HFFc6 (cell line): Measurements from ENCODE around the gene NECTIN1. TPM values are rescaled to one million over a fixed set of nuclear protein-coding genes. Genes with fewer than 3 reads are reported as not detected.

Experiments
- DNase-seq: peaks from one replicate; pipeline ENCODE4 v3.0.0-alpha.2; 2018
- H3K27ac Mint-ChIP-seq: 2 replicates; pipeline ENCODE4 v1.8.0; 2020; ENCODE audit warnings: mild to moderate bottlenecking, mixed read lengths
- H3K27me3 Mint-ChIP-seq: 2 replicates; pipeline ENCODE4 v1.8.0; 2021; ENCODE audit warnings: mild to moderate bottlenecking, moderate library complexity, mixed read lengths; ENCODE audit not compliant: insufficient read depth
- H3K36me3 Mint-ChIP-seq: 2 replicates; pipeline ENCODE4 v1.8.0; 2021; ENCODE audit warnings: low read depth, mixed read lengths
- H3K4me1 Mint-ChIP-seq: 2 replicates; pipeline ENCODE4 v1.8.0; 2020; ENCODE audit warnings: low read depth, mixed read lengths
- H3K4me3 Mint-ChIP-seq: 2 replicates; pipeline ENCODE4 v1.8.0; 2020; ENCODE audit warnings: mild to moderate bottlenecking, moderate library complexity, mixed read lengths
- H3K9me3 Mint-ChIP-seq: 2 replicates; pipeline ENCODE4 v1.8.0; 2020; ENCODE audit warnings: mild to moderate bottlenecking, mixed read lengths
- CTCF ChIP-seq: fragments of 200-600 bp; sonication (generic); IDR thresholded peaks from 2 replicates; pipeline ENCODE4 v1.5.0; 2021; ENCODE audit warnings: antibody characterized with exemption, mild to moderate bottlenecking
- total RNA-seq, 6 experiments: library from RNA; stranded (reverse); fragmentation: NEBNext Ultra II Directional; extraction: Animal tissue kit (Norgen Biotek cat#: 25700); gene quantifications; 2 replicates in 1 of 6; 3 replicates in 5 of 6; pipeline ENCODE4 v1.2.3, GENCODE V29; 2021

NECTIN1 gene
- total RNA-seq, 6 experiments from 2014 or later: 4.1 to 7.9 (median 6.6) TPM

GRCh38 chr11:119701591-119702549, 27.1 kb downstream of the NECTIN1 start:
- Mint-ChIP-seq H3K27ac (no peak overlapping the region), H3K9me3 (no peaks in the 10 kb centered on the region)
- peak; percentile 30 for DNase-seq

GRCh38 chr11:119700536-119701346, 28.3 kb downstream of the NECTIN1 start:
- Mint-ChIP-seq H3K4me3 (no peak overlapping the region), H3K27me3 (0 out of 2 replicates have a peak, but pooled peaks cover 4% of the 10 kb centered on the region), H3K4me1 (peaks cover 33% of the 10 kb centered on the region), H3K27ac (no peak overlapping the region), H3K9me3 (no peaks in the 10 kb centered on the region), H3K36me3 (no peaks in the 10 kb centered on the region)
- no peak for TF ChIP-seq CTCF
- DNase-seq: no peak

More at GRCh38 chr11:119701591-119702549, 27.1 kb downstream of the NECTIN1 start:
- no peak for TF ChIP-seq CTCF
- Mint-ChIP-seq H3K4me1 (peaks cover 29% of the 10 kb centered on the region), H3K4me3 (no peak overlapping the region), H3K27me3 (peaks cover 4% of the 10 kb centered on the region; the same call in 1 of the 2 replicates), H3K36me3 (no peaks in the 10 kb centered on the region)

- DNase-seq: no peak
- Mint-ChIP-seq H3K9me3 (no peaks in the 10 kb centered on the region), H3K27ac (no peak overlapping the region), H3K4me3 (no peak overlapping the region), H3K36me3 (no peaks in the 10 kb centered on the region), H3K4me1 (peaks cover 33% of the 10 kb centered on the region), H3K27me3 (peaks cover 6% of the 10 kb centered on the region; the same call in 1 of the 2 replicates)
- TF ChIP-seq CTCF: no peak
These were observed 29.0 kb downstream of the NECTIN1 start for GRCh38 chr11:119700030-119700429.

- no peaks in the 10 kb centered on the region for H3K9me3 Mint-ChIP-seq
- no peak overlapping the region for H3K27ac Mint-ChIP-seq
- peaks cover 6% of the 10 kb centered on the region; the same call in 1 of the 2 replicates for H3K27me3 Mint-ChIP-seq
- no peak for TF ChIP-seq CTCF
- no peak for DNase-seq
- H3K4me1 Mint-ChIP-seq: peaks cover 39% of the 10 kb centered on the region
- H3K36me3 Mint-ChIP-seq: no peaks in the 10 kb centered on the region
- no peak overlapping the region for H3K4me3 Mint-ChIP-seq
These were observed 29.8 kb downstream of the NECTIN1 start for GRCh38 chr11:119699227-119699626.

- no peaks in the 10 kb centered on the region for H3K9me3 Mint-ChIP-seq
- no peak overlapping the region for H3K27ac Mint-ChIP-seq
- no peaks in the 10 kb centered on the region for H3K36me3 Mint-ChIP-seq
- peaks cover 9% of the 10 kb centered on the region for H3K27me3 Mint-ChIP-seq
- TF ChIP-seq CTCF: no peak
- peaks cover 38% of the 10 kb centered on the region for H3K4me1 Mint-ChIP-seq
- no peak for DNase-seq
- H3K4me3 Mint-ChIP-seq: no peak overlapping the region
These were observed 31.1 kb downstream of the NECTIN1 start for GRCh38 chr11:119697882-119698281.
